Panc1 (cell line): Measurements from ENCODE around the gene LRRC8E. TPM values are rescaled to one million over a fixed set of nuclear protein-coding genes. Genes with fewer than 3 reads are reported as not detected.

Experiments
- ATAC-seq: fragments of 200-7000 bp; cut with Tn5 transposase; 2 replicates; pipeline ENCODE4 v1.9.1; 2020; ENCODE audit warnings: mild to moderate bottlenecking, moderate library complexity
- BruUV-seq: library from RNA; stranded (reverse); fragments of 400-500 nt; replicated peaks from 2 replicates; lab custom pipeline; 2021; lab: Mats Ljungman, UMichigan
- CTCF ChIA-PET: fragments of 300-600 bp; sonication (Branson Sonifier 250); formaldehyde crosslinking; loops from one replicate; lab custom pipeline; 2022; ENCODE audit warnings: antibody characterized with exemption; lab: Charles Lee
- POLR2A ChIA-PET: fragments of 300-600 bp; sonication (Branson Sonifier 250); formaldehyde crosslinking; loops from one replicate; lab custom pipeline; 2022; ENCODE audit warnings: antibody characterized with exemption; lab: Charles Lee
- DNase-seq: peaks from one replicate; pipeline ENCODE4 v3.0.0-alpha.2; 2010; ENCODE audit warnings: low read depth, low spot score
- H3K27ac ChIP-seq: 2 replicates; pipeline ENCODE4 v1.5.1; 2011; ENCODE audit warnings: mild to moderate bottlenecking, low read length, inconsistent platforms
- H3K27me3 ChIP-seq: fragments of 200-500 bp; sonication (Bioruptor generic); 2 replicates; pipeline ENCODE4 v1.6.0; 2014; ENCODE audit warnings: low read length, inconsistent platforms; ENCODE audit not compliant: control insufficient read depth, insufficient read depth
- H3K36me3 ChIP-seq: fragments of 200-500 bp; sonication (Bioruptor generic); 2 replicates; pipeline ENCODE4 v1.5.1; 2014; ENCODE audit warnings: inconsistent platforms, mild to moderate bottlenecking, low read length, moderate library complexity; ENCODE audit not compliant: control insufficient read depth, insufficient read depth
- H3K4me1 ChIP-seq: 2 replicates; pipeline ENCODE4 v1.5.1; 2011; ENCODE audit warnings: inconsistent platforms, mild to moderate bottlenecking, low read length, moderate library complexity; ENCODE audit not compliant: control insufficient read depth, insufficient read depth
- H3K4me3 ChIP-seq, 2 experiments: 2 replicates each; pipeline ENCODE4 v1.5.1; 2011 to 2012; ENCODE audit warnings: low read depth in 2 of 2, low read length in 2 of 2, mild to moderate bottlenecking in 2 of 2, inconsistent platforms in 1 of 2, moderate library complexity in 1 of 2
- H3K9me3 ChIP-seq: fragments of 200-500 bp; sonication (Bioruptor generic); 2 replicates; pipeline ENCODE4 v1.5.1; 2014; ENCODE audit warnings: low read depth, mild to moderate bottlenecking, inconsistent platforms, low read length, moderate library complexity; ENCODE audit not compliant: control insufficient read depth, insufficient read depth
- CTCF ChIP-seq: fragments of 450-650 bp; IDR thresholded peaks from 2 replicates; pipeline ENCODE4 v1.5.1; 2017; ENCODE audit warnings: mild to moderate bottlenecking
- POLR2AphosphoS5 ChIP-seq: IDR thresholded peaks from 2 replicates; pipeline ENCODE4 v1.6.1; 2012; ENCODE audit warnings: mild to moderate bottlenecking, low read depth, low read length, moderate library complexity
- REST ChIP-seq, 2 experiments: IDR thresholded peaks; 2 replicates each; pipeline ENCODE4 v1.6.1; 2011 to 2012; ENCODE audit warnings: low read depth in 2 of 2, control low read depth in 1 of 2, low read length in 1 of 2, mild to moderate bottlenecking in 1 of 2, moderate library complexity in 1 of 2; ENCODE audit not compliant: insufficient read depth in 1 of 2
- SIN3A ChIP-seq: IDR thresholded peaks from 2 replicates; pipeline ENCODE4 v1.6.1; 2012; ENCODE audit warnings: low read depth, mild to moderate bottlenecking, low read length, moderate library complexity, borderline replicate concordance; ENCODE audit not compliant: insufficient read depth
- TCF7L2 ChIP-seq: IDR thresholded peaks from 2 replicates; pipeline ENCODE4 v1.6.1; 2011; ENCODE audit warnings: mild to moderate bottlenecking, low read depth, low read length, inconsistent platforms
- in situ Hi-C: cut with HindIII; loops from 2 replicates; pipeline ENCODE4 v1.10.0; 2016; ENCODE audit warnings: low sequenced_read_pairs, low pct_unique_long_range_greater_than_20kb
- intact Hi-C: fragments of 100-400 bp; cut with micrococcal nuclease; formaldehyde crosslinking; loops from one replicate; pipeline ENCODE4 v1.10.0; 2022; ENCODE audit not compliant: unreplicated experiment
- total RNA-seq: library from RNA; stranded (reverse); gene quantifications from one replicate; pipeline ENCODE4 v1.2.1, GENCODE V29; 2021; ENCODE audit not compliant: unreplicated experiment

LRRC8E gene
- total RNA-seq, 1 experiment from 2014 or later = 5.0 TPM

GRCh38 chr19:7907122-7907521 lies 18.8 kb downstream of the LRRC8E start:
- no peak for DNase-seq
- in situ Hi-C loops = no loop called here
- no peaks in the 10 kb centered on the region for H3K9me3 ChIP-seq
- peaks cover 6% of the 10 kb centered on the region; the same call in 1 of the 2 replicates for H3K4me1 ChIP-seq
- no peak overlapping the region for H3K4me3 ChIP-seq
- no peak for ATAC-seq
- no peak overlapping the region for H3K27ac ChIP-seq
- intact Hi-C loops = no loop called here
- TF ChIP-seq POLR2AphosphoS5 (no peak), CTCF (no peak), TCF7L2 (no peak), SIN3A (no peak), REST (IDR thresholded peaks at IDR 0.05; ENCODE audit: insufficient read depth in 1 of 2, low read depth in 2 of 2, low read length in 1 of 2) (no peak)
- POLR2A ChIA-PET = interaction anchor here (0.6 to 0.7 kb wide), 3 partner anchors 23 to 341 kb away, joined by 4 to 11 read pairs (median 5); no protein-coding TSS in a partner anchor
- no peaks in the 10 kb centered on the region; the same call in 1 of the 2 replicates for H3K36me3 ChIP-seq
- CTCF ChIA-PET = no interaction called here
- H3K27me3 ChIP-seq = no peaks in the 10 kb centered on the region
- BruUV-seq = no TSS peak

GRCh38 chr19:7907544-7907943 lies 19.2 kb downstream of the LRRC8E start:
- H3K4me1 ChIP-seq = peaks cover 6% of the 10 kb centered on the region; the same call in 1 of the 2 replicates
- in situ Hi-C loops (no loop called here), intact Hi-C loops (no loop called here)
- no peaks in the 10 kb centered on the region; the same call in 1 of the 2 replicates for H3K36me3 ChIP-seq
- H3K4me3 ChIP-seq = no peak overlapping the region
- no peak for DNase-seq
- no peak overlapping the region for H3K27ac ChIP-seq
- POLR2A ChIA-PET = interaction anchor here (0.6 kb wide), 1 partner anchor 91 kb away, joined by 4 read pairs; no protein-coding TSS in a partner anchor
- no peaks in the 10 kb centered on the region for H3K9me3 ChIP-seq
- no peak for ATAC-seq
- CTCF ChIA-PET = interaction anchor here (1.0 kb wide), 1 partner anchor 38 kb away, joined by 5 read pairs; no protein-coding TSS in a partner anchor
- no peak for TF ChIP-seq TCF7L2
- TF ChIP-seq POLR2AphosphoS5 = no peak
- TF ChIP-seq SIN3A = no peak
- TF ChIP-seq REST (IDR thresholded peaks at IDR 0.05; ENCODE audit: insufficient read depth in 1 of 2, low read depth in 2 of 2, low read length in 1 of 2) = no peak
- no TSS peak for BruUV-seq
- no peaks in the 10 kb centered on the region for H3K27me3 ChIP-seq
